Endothelial cell (in vitro differentiated cells): ENCODE results near the gene TKT. TPM values are rescaled to one million over a fixed set of nuclear protein-coding genes. Genes with fewer than 3 reads are reported as not detected.
A peak's percentile ranks its signal among the peaks of the same experiment; 100 is the strongest.
"Not testable (repeated sequence)": the region's sequence is repeated elsewhere in the genome, so short reads cannot be mapped to it uniquely, and the experiment has no call there.

Source experiments
- DNase-seq: peaks from one replicate; pipeline ENCODE4 v3.0.0; 2021; ENCODE audit warnings: low spot score
- H3K27ac Mint-ChIP-seq: one replicate; pipeline ENCODE4 v1.8.0; 2021; ENCODE audit warnings: mixed read lengths, inconsistent platforms; ENCODE audit not compliant: unreplicated experiment
- H3K27me3 Mint-ChIP-seq: one replicate; pipeline ENCODE4 v1.8.0; 2021; ENCODE audit warnings: mild to moderate bottlenecking, moderate library complexity, mixed read lengths, inconsistent platforms; ENCODE audit not compliant: unreplicated experiment
- H3K36me3 Mint-ChIP-seq: one replicate; pipeline ENCODE4 v1.8.0; 2021; ENCODE audit warnings: mild to moderate bottlenecking, low read depth, mixed read lengths, inconsistent platforms; ENCODE audit not compliant: unreplicated experiment
- H3K4me1 Mint-ChIP-seq: one replicate; pipeline ENCODE4 v1.8.0; 2021; ENCODE audit warnings: mild to moderate bottlenecking, mixed read lengths, inconsistent platforms; ENCODE audit not compliant: unreplicated experiment
- H3K4me3 Mint-ChIP-seq: one replicate; pipeline ENCODE4 v1.8.0; 2021; ENCODE audit warnings: mild to moderate bottlenecking, mixed read lengths, inconsistent platforms; ENCODE audit not compliant: unreplicated experiment
- H3K9me3 Mint-ChIP-seq: one replicate; pipeline ENCODE4 v1.8.0; 2021; ENCODE audit warnings: mixed read lengths, inconsistent platforms; ENCODE audit not compliant: unreplicated experiment
- CTCF ChIP-seq: fragments of 200-600 bp; sonication (generic); IDR thresholded peaks from one replicate; pipeline ENCODE4 v1.5.0; 2021; ENCODE audit warnings: antibody characterized with exemption; ENCODE audit not compliant: unreplicated experiment
- total RNA-seq: library from RNA; stranded (reverse); fragmentation: NEBNext Ultra II Directional; extraction: Animal tissue kit (Norgen Biotek cat#: 25700); gene quantifications from one replicate; pipeline ENCODE4 v1.2.1, GENCODE V29; 2021; ENCODE audit not compliant: unreplicated experiment

The TKT gene
- total RNA-seq, 1 donor from 2014 or later: 305 TPM

DNA sequence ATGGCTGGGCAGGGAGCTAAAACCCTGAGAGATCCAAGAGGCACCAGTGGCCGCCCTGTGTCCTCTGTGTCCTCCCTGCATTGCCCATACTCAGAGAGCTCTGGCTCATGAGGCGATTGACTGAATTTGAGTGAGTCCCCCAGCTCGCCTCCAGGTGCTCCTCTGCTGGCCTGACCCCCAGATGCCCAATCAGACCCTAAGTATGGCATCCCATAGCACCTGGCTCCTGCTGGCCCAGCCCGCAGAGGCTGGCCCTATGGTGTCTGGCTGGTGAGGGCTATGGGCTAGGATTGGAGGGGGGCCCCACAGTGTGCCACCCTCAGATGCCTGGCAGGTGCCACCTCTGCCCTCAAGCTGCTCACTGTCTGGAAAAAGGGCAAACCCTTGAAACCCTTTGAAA is 1.6 kb upstream of the TKT start:
- H3K4me3 Mint-ChIP-seq: no peak overlapping the region

GRCh38 chr3:53256704-53257055 is 858 bp upstream of the TKT start:
- DNase-seq: no peak
- Mint-ChIP-seq H3K27me3 (peaks cover 10% of the 10 kb centered on the region), H3K36me3 (peaks cover 3% of the 10 kb centered on the region), H3K4me1 (peaks cover 30% of the 10 kb centered on the region), H3K27ac (no peak overlapping the region), H3K4me3 (peak overlapping the region; percentile 72), H3K9me3 (no peaks in the 10 kb centered on the region)
- no peak for TF ChIP-seq CTCF

More for the DNA sequence above, 1.6 kb upstream of the TKT start:
- no peak for TF ChIP-seq CTCF
- no peak for DNase-seq
- H3K27me3 Mint-ChIP-seq: peaks cover 8% of the 10 kb centered on the region
- H3K36me3 Mint-ChIP-seq: no peaks in the 10 kb centered on the region
- H3K27ac Mint-ChIP-seq: no peak overlapping the region
- no peaks in the 10 kb centered on the region for H3K9me3 Mint-ChIP-seq
- H3K4me1 Mint-ChIP-seq: peaks cover 23% of the 10 kb centered on the region

GRCh38 chr3:53255423-53255774 is 423 bp downstream of the TKT start:
- Mint-ChIP-seq H3K36me3 (peaks cover 3% of the 10 kb centered on the region), H3K4me1 (peaks cover 38% of the 10 kb centered on the region), H3K27ac (no peak overlapping the region), H3K9me3 (no peaks in the 10 kb centered on the region), H3K4me3 (peak overlapping the region; percentile 94), H3K27me3 (peaks cover 10% of the 10 kb centered on the region)
- DNase-seq: no peak
- TF ChIP-seq CTCF: no peak

- peaks cover 10% of the 10 kb centered on the region for H3K27me3 Mint-ChIP-seq
- no peaks in the 10 kb centered on the region for H3K9me3 Mint-ChIP-seq
- peak; percentile 62 for DNase-seq
- peaks cover 3% of the 10 kb centered on the region for H3K36me3 Mint-ChIP-seq
- peak overlapping the region; percentile 94 for H3K4me3 Mint-ChIP-seq
- H3K27ac Mint-ChIP-seq: peak overlapping the region; percentile 77
- H3K4me1 Mint-ChIP-seq: peaks cover 40% of the 10 kb centered on the region
- TF ChIP-seq CTCF: no peak
Observed at GRCh38 chr3:53254509-53255422, 1.1 kb downstream of the TKT start.

GRCh38 chr3:53253707-53254508 is 1.9 kb downstream of the TKT start:
- peaks cover 3% of the 10 kb centered on the region for H3K36me3 Mint-ChIP-seq

GRCh38 chr3:53252947-53253322 is 2.9 kb downstream of the TKT start:
- Mint-ChIP-seq H3K4me1 (peaks cover 48% of the 10 kb centered on the region), H3K27ac (peak overlapping the region; percentile 99)
- not testable (repeated sequence) for H3K36me3 Mint-ChIP-seq

More at GRCh38 chr3:53253707-53254508, 1.9 kb downstream of the TKT start:
- Mint-ChIP-seq H3K27me3 (peaks cover 6% of the 10 kb centered on the region), H3K9me3 (no peaks in the 10 kb centered on the region), H3K27ac (peak overlapping the region; percentile 77), H3K4me3 (peak overlapping the region; percentile 94), H3K4me1 (peaks cover 43% of the 10 kb centered on the region)
- DNase-seq: no peak
- no peak for TF ChIP-seq CTCF

More at GRCh38 chr3:53252947-53253322, 2.9 kb downstream of the TKT start:
- DNase-seq, H3K9me3 Mint-ChIP-seq, H3K27me3 Mint-ChIP-seq: not testable (repeated sequence)
- peak overlapping the region; percentile 1 for H3K4me3 Mint-ChIP-seq
